IMR-90 (cell line): ENCODE results near the gene ANKRD55. TPM values are rescaled to one million over a fixed set of nuclear protein-coding genes. Genes with fewer than 3 reads are reported as not detected.

Experiments used
- ATAC-seq: fragments of 200-7000 bp; cut with Tn5 transposase; 2 replicates; pipeline ENCODE4 v1.9.1; 2020; ENCODE audit warnings: low read depth, mild to moderate bottlenecking, moderate library complexity
- BruUV-seq: library from RNA; stranded (reverse); fragments of 400-500 nt; replicated peaks from 2 replicates; lab custom pipeline; 2021; lab: Mats Ljungman, UMichigan
- CTCF ChIA-PET: fragments of 300-600 bp; formaldehyde crosslinking; extraction: SDS; loops from one replicate; lab custom pipeline; 2021; ENCODE audit warnings: antibody characterized with exemption; lab: Yijun Ruan, JAX
- POLR2A ChIA-PET: fragments of 300-600 bp; sonication (Branson Sonifier 250); formaldehyde crosslinking; loops from one replicate; lab custom pipeline; 2022; ENCODE audit warnings: antibody characterized with exemption; ENCODE audit not compliant: unreplicated experiment; lab: Charles Lee
- DNase-seq: peaks from one replicate; pipeline ENCODE4 v3.0.0; 2013
- H2AFZ ChIP-seq: replicated peaks from 2 replicates; pipeline ENCODE3; 2013; ENCODE audit warnings: low read length, mild to moderate bottlenecking; ENCODE audit not compliant: poor library complexity
- H2AK5ac ChIP-seq: 2 replicates; pipeline ENCODE4 v1.6.1; 2013; ENCODE audit warnings: low read depth, low read length, inconsistent platforms
- H2AK9ac ChIP-seq: replicated peaks from 2 replicates; pipeline ENCODE3; 2013; ENCODE audit warnings: mild to moderate bottlenecking, low read depth, low read length, moderate library complexity; ENCODE audit not compliant: poor library complexity
- H2BK120ac ChIP-seq: 2 replicates; pipeline ENCODE4 v1.6.1; 2013; ENCODE audit warnings: low read depth, low read length, inconsistent platforms
- H2BK15ac ChIP-seq: 3 replicates; pipeline ENCODE4 v1.6.1; 2013; ENCODE audit warnings: low read depth, low read length, inconsistent platforms
- H2BK20ac ChIP-seq: 2 replicates; pipeline ENCODE4 v1.6.1; 2013; ENCODE audit warnings: low read depth, mild to moderate bottlenecking, inconsistent platforms, low read length, moderate library complexity
- H2BK5ac ChIP-seq: 2 replicates; pipeline ENCODE4 v1.6.1; 2013; ENCODE audit warnings: mild to moderate bottlenecking, low read depth, low read length, inconsistent platforms; ENCODE audit not compliant: poor library complexity, severe bottlenecking
- H3K14ac ChIP-seq: replicated peaks from 2 replicates; pipeline ENCODE4 v1.6.1; 2013; ENCODE audit warnings: low read depth, low read length, inconsistent platforms
- H3K18ac ChIP-seq: 2 replicates; pipeline ENCODE4 v1.6.1; 2013; ENCODE audit warnings: low read depth, low read length, control low read depth
- H3K23ac ChIP-seq: 2 replicates; pipeline ENCODE4 v1.6.1; 2013; ENCODE audit warnings: low read depth, low read length, inconsistent platforms
- H3K27ac ChIP-seq: 2 replicates; pipeline ENCODE4 v1.5.1; 2013; ENCODE audit warnings: mild to moderate bottlenecking, control low read depth, low read length; ENCODE audit not compliant: insufficient read depth
- H3K27me3 ChIP-seq: 2 replicates; pipeline ENCODE4 v1.6.1; 2013; ENCODE audit warnings: low read length; ENCODE audit not compliant: control insufficient read depth, insufficient read depth
- H3K36me3 ChIP-seq: 2 replicates; pipeline ENCODE4 v1.6.1; 2013; ENCODE audit warnings: low read length, mixed read lengths; ENCODE audit not compliant: control insufficient read depth, insufficient read depth
- H3K4ac ChIP-seq: 2 replicates; pipeline ENCODE4 v1.6.1; 2013; ENCODE audit warnings: low read depth, low read length, inconsistent platforms
- H3K4me1 ChIP-seq: 2 replicates; pipeline ENCODE4 v1.6.1; 2013; ENCODE audit warnings: low read length, mixed read lengths; ENCODE audit not compliant: control insufficient read depth, insufficient read depth
- H3K4me2 ChIP-seq: 2 replicates; pipeline ENCODE4 v1.6.1; 2013; ENCODE audit warnings: low read depth, mild to moderate bottlenecking, control low read depth, low read length, moderate library complexity
- H3K4me3 ChIP-seq: 2 replicates; pipeline ENCODE4 v1.5.1; 2013; ENCODE audit warnings: low read depth, mild to moderate bottlenecking, control low read depth, low read length, moderate library complexity; ENCODE audit not compliant: insufficient read depth
- H3K56ac ChIP-seq: 2 replicates; pipeline ENCODE4 v1.6.1; 2013; ENCODE audit warnings: low read length, inconsistent platforms; ENCODE audit not compliant: insufficient read depth; ENCODE audit errors: extremely low read depth
- H3K79me1 ChIP-seq, 2 experiments: 2 replicates each; pipeline ENCODE4 v1.6.1; 2013; ENCODE audit warnings: low read length in 2 of 2, inconsistent platforms in 1 of 2, low read depth in 1 of 2
- H3K9ac ChIP-seq: 2 replicates; pipeline ENCODE4 v1.6.1; 2013; ENCODE audit warnings: low read depth, low read length, control low read depth
- H3K9me1 ChIP-seq: 2 replicates; pipeline ENCODE4 v1.6.1; 2013; ENCODE audit warnings: low read length, inconsistent platforms; ENCODE audit not compliant: insufficient read depth
- H3K9me3 ChIP-seq: 2 replicates; pipeline ENCODE4 v1.6.1; 2013; ENCODE audit warnings: low read length; ENCODE audit not compliant: control insufficient read depth, insufficient read depth
- H4K20me1 ChIP-seq: 2 replicates; pipeline ENCODE4 v1.6.1; 2013; ENCODE audit warnings: low read length, inconsistent platforms; ENCODE audit not compliant: insufficient read depth
- H4K5ac ChIP-seq: 2 replicates; pipeline ENCODE4 v1.6.1; 2013; ENCODE audit warnings: mild to moderate bottlenecking, low read depth, low read length, control low read depth
- H4K8ac ChIP-seq, 2 experiments: 2 replicates each; pipeline ENCODE4 v1.6.1; 2013; ENCODE audit warnings: low read depth in 2 of 2, low read length in 2 of 2, control low read depth in 1 of 2, inconsistent platforms in 1 of 2
- H4K91ac ChIP-seq: 2 replicates; pipeline ENCODE4 v1.6.1; 2013; ENCODE audit warnings: low read depth, low read length, inconsistent platforms; ENCODE audit not compliant: insufficient read depth
- CEBPB ChIP-seq: IDR thresholded peaks from 2 replicates; pipeline ENCODE4 v1.6.1; 2012; ENCODE audit warnings: low read depth, low read length, improper control_type of control experiment
- CHD1 ChIP-seq: IDR thresholded peaks from 2 replicates; pipeline ENCODE4 v1.6.1; 2012; ENCODE audit warnings: low read depth, low read length, improper control_type of control experiment
- FOS ChIP-seq: fragments of 150-350 bp; IDR thresholded peaks from 2 replicates; pipeline ENCODE4 v1.6.1; 2016; ENCODE audit warnings: low read depth, low read length
- MXI1 ChIP-seq: IDR thresholded peaks from 2 replicates; pipeline ENCODE4 v1.6.1; 2012; ENCODE audit warnings: low read depth, mild to moderate bottlenecking, low read length, moderate library complexity, borderline replicate concordance
- NFE2L2 ChIP-seq: fragments of 150-350 bp; IDR thresholded peaks from 2 replicates; pipeline ENCODE4 v1.6.1; 2016; ENCODE audit warnings: low read depth, mild to moderate bottlenecking, low read length
- POLR2A ChIP-seq: IDR thresholded peaks from 2 replicates; pipeline ENCODE4 v1.6.1; 2012; ENCODE audit warnings: mild to moderate bottlenecking, low read depth, low read length
- RCOR1 ChIP-seq: IDR thresholded peaks from 2 replicates; pipeline ENCODE4 v1.6.1; 2012; ENCODE audit warnings: mild to moderate bottlenecking, low read length, improper control_type of control experiment; ENCODE audit not compliant: insufficient replicate concordance
- RFX5 ChIP-seq: IDR thresholded peaks from 2 replicates; pipeline ENCODE4 v1.8.0; 2012; ENCODE audit warnings: low read depth, mild to moderate bottlenecking, low read length, moderate library complexity
- USF2 ChIP-seq: fragments of 150-350 bp; IDR thresholded peaks from 2 replicates; pipeline ENCODE4 v1.6.1; 2017; ENCODE audit warnings: mild to moderate bottlenecking, antibody characterized with exemption, low read length, low read depth
- WGBS, 2 experiments: methylation state at CpG; one replicate each; pipeline versions ENCODE4 v1.1.5 to v1.1.7; 2013; ENCODE audit warnings: missing lambda C conversion rate in 2 of 2; ENCODE audit not compliant: insufficient read length in 1 of 2; ENCODE audit errors: extremely low coverage in 2 of 2; 5-methylcytosine and 5-hydroxymethylcytosine counted together
- dilution Hi-C: fragments of 300-500 bp; cut with HindIII; formaldehyde crosslinking; loops from one replicate; pipeline ENCODE4 v1.14.3; 2018; ENCODE audit warnings: low sequenced_read_pairs; ENCODE audit not compliant: unreplicated experiment
- in situ Hi-C: fragments of 300-500 bp; cut with MboI; formaldehyde crosslinking; loops from 3 replicates; pipeline ENCODE4 v1.14.3; 2019; ENCODE audit warnings: low sequenced_read_pairs, inconsistent platforms, mixed read lengths
- intact Hi-C: fragments of 100-400 bp; cut with micrococcal nuclease; formaldehyde crosslinking; loops from 2 replicates; pipeline ENCODE4 v1.10.0; 2022
- polyA plus RNA-seq, 3 experiments: library from polyadenylated mRNA; depleted of rRNA; stranded (reverse); fragments of >200 nt; gene quantifications; 2 replicates each; pipeline ENCODE4 v1.2.3, GENCODE V29; 2012; ENCODE audit warnings: low replicate concordance in 1 of 3
- total RNA-seq: library from RNA; depleted of rRNA; stranded (reverse); fragments of >200 nt; gene quantifications from 2 replicates; pipeline ENCODE4 v1.2.3, GENCODE V29; 2012
- TF ChIP-seq, protein P1 (sequence below): conservative IDR thresholded peaks from 2 replicates; pipeline ENCODE4 v1.5.1; 2012; ENCODE audit warnings: mild to moderate bottlenecking, low read depth, low read length, improper control_type of control experiment

ANKRD55 gene
- total and polyA plus RNA-seq, 2 of the 4 experiments (the other 2 are of a cell fraction) = not detected

GRCh38 chr5:56144211-56144610 is 88.9 kb downstream of the ANKRD55 start:
- BruUV-seq = no TSS peak
- H2BK15ac ChIP-seq = no peak overlapping the region
- no CpG with 5 or more reads among the region's 1 CpG for WGBS, 2 experiments
- H2BK120ac ChIP-seq = no peak overlapping the region
- no peak overlapping the region for H3K27ac ChIP-seq
- no peak overlapping the region for H2BK20ac ChIP-seq
- H3K4me2 ChIP-seq = no peak overlapping the region
- H3K36me3 ChIP-seq = no peaks in the 10 kb centered on the region
- H3K56ac ChIP-seq = no peak overlapping the region
- POLR2A ChIA-PET = no interaction called here
- H3K79me1 ChIP-seq = no peaks in the 10 kb centered on the region
- no peak overlapping the region for H2AK9ac ChIP-seq
- H3K9me3 ChIP-seq = no peaks in the 10 kb centered on the region
- no peak overlapping the region for H4K5ac ChIP-seq
- H3K14ac ChIP-seq = no peak overlapping the region
- ATAC-seq (no peak), DNase-seq (no peak)
- H3K9me1 ChIP-seq = no peaks in the 10 kb centered on the region
- H3K4me3 ChIP-seq = no peak overlapping the region
- H2AFZ ChIP-seq = no peak overlapping the region
- H3K4me1 ChIP-seq = no peaks in the 10 kb centered on the region; the same call in 1 of the 2 replicates
- H3K23ac ChIP-seq = no peak overlapping the region
- no peak overlapping the region for H2BK5ac ChIP-seq
- no peaks in the 10 kb centered on the region for H3K27me3 ChIP-seq
- H3K4ac ChIP-seq = no peak overlapping the region
- TF ChIP-seq, protein P1, sequence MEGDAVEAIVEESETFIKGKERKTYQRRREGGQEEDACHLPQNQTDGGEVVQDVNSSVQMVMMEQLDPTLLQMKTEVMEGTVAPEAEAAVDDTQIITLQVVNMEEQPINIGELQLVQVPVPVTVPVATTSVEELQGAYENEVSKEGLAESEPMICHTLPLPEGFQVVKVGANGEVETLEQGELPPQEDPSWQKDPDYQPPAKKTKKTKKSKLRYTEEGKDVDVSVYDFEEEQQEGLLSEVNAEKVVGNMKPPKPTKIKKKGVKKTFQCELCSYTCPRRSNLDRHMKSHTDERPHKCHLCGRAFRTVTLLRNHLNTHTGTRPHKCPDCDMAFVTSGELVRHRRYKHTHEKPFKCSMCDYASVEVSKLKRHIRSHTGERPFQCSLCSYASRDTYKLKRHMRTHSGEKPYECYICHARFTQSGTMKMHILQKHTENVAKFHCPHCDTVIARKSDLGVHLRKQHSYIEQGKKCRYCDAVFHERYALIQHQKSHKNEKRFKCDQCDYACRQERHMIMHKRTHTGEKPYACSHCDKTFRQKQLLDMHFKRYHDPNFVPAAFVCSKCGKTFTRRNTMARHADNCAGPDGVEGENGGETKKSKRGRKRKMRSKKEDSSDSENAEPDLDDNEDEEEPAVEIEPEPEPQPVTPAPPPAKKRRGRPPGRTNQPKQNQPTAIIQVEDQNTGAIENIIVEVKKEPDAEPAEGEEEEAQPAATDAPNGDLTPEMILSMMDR = no peak
- TF ChIP-seq RFX5 = no peak
- no peak for TF ChIP-seq CHD1
- TF ChIP-seq USF2 = no peak
- TF ChIP-seq CEBPB = no peak
- no peak for TF ChIP-seq NFE2L2
- no peak for TF ChIP-seq RCOR1
- no peak for TF ChIP-seq POLR2A
- TF ChIP-seq MXI1 = no peak
- no peak for TF ChIP-seq FOS
- H4K20me1 ChIP-seq = no peaks in the 10 kb centered on the region
- H4K8ac ChIP-seq = no peak overlapping the region
- no peak overlapping the region for H2AK5ac ChIP-seq
- H3K18ac ChIP-seq = no peak overlapping the region
- in situ Hi-C loops = no loop called here
- dilution Hi-C loops = no loop called here
- CTCF ChIA-PET = no interaction called here
- no peak overlapping the region for H4K91ac ChIP-seq
- intact Hi-C loops = no loop called here
- H3K9ac ChIP-seq = no peak overlapping the region
